Stimulated activated CD8-positive, alpha-beta memory T cell treated with anti-CD3 and anti-CD28 coated beads, Interleukin-15, amount 100 ng/mL, for 4 hours (primary cell): ENCODE results near the gene GIPR.
A peak's percentile ranks its signal among the peaks of the same experiment; 100 is the strongest.
"Not testable (repeated sequence)": the region's sequence is repeated elsewhere in the genome, so short reads cannot be mapped to it uniquely, and the experiment has no call there.

Experiments used
- DNase-seq, 2 donors: peaks; one replicate each; pipeline ENCODE4 v3.0.0-alpha.2; 2020; ENCODE audit warnings: low read depth in 2 of 2

The GIPR gene

GRCh38 chr19:45667620-45668341 is at the start of gene GIPR:
Gene GIPR (plus strand): TSS chr19:45668221. CDS start chr19:45669521, 1,300 bp downstream.
- DNase-seq = peak; percentile 26 to 30

- DNase-seq = no peak
Measured at GRCh38 chr19:45621389-45621788, 46.6 kb upstream of the GIPR start.

- DNase-seq = no peak
Measured at GRCh38 chr19:45621976-45622503, 46.0 kb upstream of the GIPR start.

- no peak for DNase-seq
Measured at GRCh38 chr19:45623984-45624383, 44.0 kb upstream of the GIPR start.

GRCh38 chr19:45628219-45628618 is 39.8 kb upstream of the GIPR start:
- DNase-seq = not testable (repeated sequence)

- no peak for DNase-seq
Measured at GRCh38 chr19:45629704-45630103, 38.3 kb upstream of the GIPR start.

- no peak for DNase-seq
Measured at GRCh38 chr19:45630463-45630862, 37.6 kb upstream of the GIPR start.

- DNase-seq = no peak
Measured at GRCh38 chr19:45632468-45633196, 35.4 kb upstream of the GIPR start.

- no peak for DNase-seq
Measured at GRCh38 chr19:45636275-45636674, 31.7 kb upstream of the GIPR start.

GRCh38 chr19:45636902-45637301 is 31.1 kb upstream of the GIPR start:
- DNase-seq = no peak

GRCh38 chr19:45637890-45638667 is 29.9 kb upstream of the GIPR start:
- no peak for DNase-seq

GRCh38 chr19:45638930-45639729 is 28.9 kb upstream of the GIPR start, which contains the start of gene EML2:
Gene EML2 (minus strand): TSS chr19:45639397. CDS start chr19:45639376, 21 bp downstream.
- peak in 1 of 2 donors; percentile 31 for DNase-seq

- DNase-seq = no peak
Measured at GRCh38 chr19:45640849-45641273, 27.2 kb upstream of the GIPR start.

- peak; percentile 44 to 45 for DNase-seq
Measured at GRCh38 chr19:45641274-45642105, 26.5 kb upstream of the GIPR start.

GRCh38 chr19:45643024-45643926 is 24.7 kb upstream of the GIPR start:
- DNase-seq = peak; percentile 77 to 84

GRCh38 chr19:45643927-45644771 is 23.9 kb upstream of the GIPR start:
- DNase-seq = no peak

- DNase-seq = no peak
Measured at GRCh38 chr19:45645068-45645630, 22.9 kb upstream of the GIPR start.
